Measurements from ENCODE around the gene MKLN1.
A peak's percentile ranks its signal among the peaks of the same experiment; 100 is the strongest.
"Not testable (repeated sequence)": the region's sequence is repeated elsewhere in the genome, so short reads cannot be mapped to it uniquely, and the experiment has no call there.

The MKLN1 gene

DNA sequence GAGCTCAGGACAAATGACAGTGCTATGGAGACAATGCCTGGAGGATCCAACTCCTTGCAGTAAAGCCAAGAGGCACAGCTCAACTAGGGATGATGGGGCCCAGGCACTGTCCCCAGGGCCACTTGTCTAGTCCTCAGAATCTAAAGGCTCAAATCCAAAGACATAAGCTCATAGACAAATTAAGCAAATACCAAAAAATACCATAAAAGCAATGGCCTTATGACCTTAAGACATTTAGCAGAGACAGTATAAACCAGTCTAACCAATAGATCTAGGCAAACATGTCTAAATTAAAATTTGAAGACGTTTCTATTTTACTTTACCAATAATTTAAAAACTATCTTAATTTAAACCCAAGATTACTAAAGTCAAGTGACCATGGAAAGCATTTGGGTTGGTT, 14.8 kb upstream of the MKLN1 start:
- no peak for DNase-seq (ENCODE audit: low spot score)

GRCh38 chr7:131320603-131321002, 7.1 kb upstream of the MKLN1 start:
- DNase-seq (ENCODE audit: low spot score) = no peak

- DNase-seq (ENCODE audit: low spot score) = no peak
Observed at GRCh38 chr7:131321656-131322055, 6.0 kb upstream of the MKLN1 start.

DNA sequence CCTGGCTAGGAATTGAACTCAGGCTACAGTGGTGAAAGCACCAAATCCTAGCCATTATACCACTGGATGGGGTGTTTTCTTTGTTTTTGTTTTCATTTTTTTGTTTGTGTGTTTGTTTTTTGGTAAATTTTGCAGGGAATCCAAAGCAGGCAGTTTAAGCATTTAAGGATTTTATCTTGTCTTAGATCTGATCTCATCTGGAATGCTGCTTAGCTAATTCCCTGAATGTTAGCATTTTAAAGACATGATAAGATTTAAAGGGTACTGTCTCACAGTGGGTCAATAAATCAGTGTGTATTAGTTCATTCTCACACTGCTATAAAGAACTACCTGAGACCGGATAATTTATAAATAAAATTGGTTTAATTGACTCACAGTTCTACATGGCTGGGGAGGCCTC, 5.6 kb upstream of the MKLN1 start:
- no peak for DNase-seq (ENCODE audit: low spot score)

DNA sequence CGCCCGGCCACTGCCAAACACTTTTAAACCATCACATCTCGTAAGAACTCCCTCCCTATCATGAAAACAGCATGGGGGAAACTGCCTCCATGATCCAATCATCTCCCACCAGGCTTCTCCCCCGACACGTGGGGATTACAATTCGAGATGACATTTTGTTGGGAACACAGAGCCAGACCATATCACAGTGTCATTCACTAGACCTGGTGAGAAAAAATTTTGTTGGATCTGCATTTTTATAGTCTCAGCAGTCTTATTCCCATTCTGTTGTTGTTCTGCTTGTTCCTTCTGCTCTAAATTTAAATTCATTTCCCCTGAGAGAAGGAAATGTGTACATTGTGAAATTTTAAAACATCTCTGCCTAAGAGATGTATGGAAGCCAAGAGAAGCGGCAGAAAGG, 4.8 kb upstream of the MKLN1 start:
- DNase-seq (ENCODE audit: low spot score) = no peak

GRCh38 chr7:131325179-131325840, 2.4 kb upstream of the MKLN1 start:
- DNase-seq (ENCODE audit: low spot score) = peak; percentile 42

DNA sequence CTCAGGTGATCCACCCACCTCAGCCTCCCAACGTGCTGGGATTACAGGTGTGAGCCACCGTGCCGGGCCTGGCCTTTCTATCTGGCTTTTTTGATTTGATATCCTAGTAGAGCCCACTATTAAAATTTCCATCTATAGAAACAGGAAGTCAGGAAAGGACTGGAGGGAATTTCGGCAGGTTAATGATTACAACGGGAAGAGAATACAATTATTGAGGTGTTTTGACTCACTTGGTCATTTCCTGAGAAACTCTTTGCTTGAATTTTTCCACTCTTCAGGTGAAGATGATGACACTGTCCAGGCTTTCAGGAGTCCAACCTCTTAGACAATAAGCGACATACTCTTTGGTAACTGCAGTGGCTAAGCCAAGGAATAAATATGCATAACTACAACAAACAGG, 1.1 kb upstream of the MKLN1 start:
- no peak for DNase-seq (ENCODE audit: low spot score)

GRCh38 chr7:131327049-131327625, 539 bp upstream of the MKLN1 start:
- peak; percentile 30 for DNase-seq (ENCODE audit: low spot score)

GRCh38 chr7:131328377-131329175, 900 bp downstream of the MKLN1 start:
- DNase-seq (ENCODE audit: low spot score) = no peak

GRCh38 chr7:131329176-131329570, 1.5 kb downstream of the MKLN1 start:
- DNase-seq (ENCODE audit: low spot score) = no peak

GRCh38 chr7:131330299-131330698, 2.6 kb downstream of the MKLN1 start:
- DNase-seq (ENCODE audit: low spot score) = no peak

- DNase-seq (ENCODE audit: low spot score) = no peak
Observed at GRCh38 chr7:131331806-131332205, 4.1 kb downstream of the MKLN1 start.

DNA sequence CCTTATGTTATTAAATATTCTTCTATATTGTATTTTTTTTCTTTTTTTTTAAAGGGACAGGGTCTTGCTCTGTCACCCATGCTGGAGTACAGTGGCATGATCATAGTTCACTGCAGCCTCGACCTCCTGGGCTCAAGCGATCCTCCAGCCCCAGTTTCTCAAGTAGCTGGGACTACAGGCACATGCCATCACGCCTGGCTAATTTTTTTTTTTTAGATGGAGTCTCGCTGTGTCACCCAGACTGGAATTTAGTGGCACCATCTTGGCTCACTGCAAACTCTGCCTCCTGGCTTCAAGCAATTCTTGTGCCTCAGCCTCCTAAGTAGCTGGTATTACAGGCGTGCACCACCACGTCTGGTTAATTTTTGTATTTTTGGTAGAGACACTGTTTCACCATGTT, 5.1 kb downstream of the MKLN1 start:
- DNase-seq (ENCODE audit: low spot score) = not testable (repeated sequence)

DNA sequence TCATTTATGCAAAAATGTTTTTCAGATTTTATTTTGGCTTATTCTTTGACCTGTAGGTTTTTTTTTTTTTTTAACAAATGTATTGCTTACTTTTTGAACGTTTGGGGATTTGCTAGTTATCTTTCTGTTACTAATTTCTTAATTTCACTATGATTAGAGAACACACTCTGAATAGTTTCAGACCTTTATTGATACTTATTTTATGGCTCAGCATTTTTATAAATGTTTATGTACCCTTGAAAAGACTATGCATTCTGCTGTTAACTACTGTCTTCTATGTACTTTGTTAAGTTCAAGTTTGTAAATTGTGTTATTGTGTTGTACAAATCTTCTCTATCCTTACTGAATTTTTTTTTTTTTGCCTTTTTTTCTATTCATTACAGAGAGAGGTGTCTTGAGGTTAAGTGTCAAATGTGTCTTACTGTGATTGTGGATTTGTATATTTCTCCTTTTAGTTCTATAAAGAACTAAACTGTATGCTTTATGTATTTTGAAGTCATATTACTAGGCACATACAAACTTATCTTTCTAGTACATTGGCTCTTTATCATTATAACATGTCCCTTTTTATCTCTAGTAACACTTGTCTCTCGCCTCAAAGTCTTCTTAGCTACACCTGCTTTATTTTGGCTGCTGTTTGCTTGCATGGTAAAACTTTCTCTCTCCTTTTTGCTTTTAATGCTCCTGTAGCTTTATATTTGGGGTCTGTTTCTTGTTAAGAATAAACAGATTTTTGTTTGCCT, 8.1 kb downstream of the MKLN1 start:
- no peak for DNase-seq (ENCODE audit: low spot score)

GRCh38 chr7:131336956-131337355, 9.3 kb downstream of the MKLN1 start:
- DNase-seq (ENCODE audit: low spot score) = no peak

DNA sequence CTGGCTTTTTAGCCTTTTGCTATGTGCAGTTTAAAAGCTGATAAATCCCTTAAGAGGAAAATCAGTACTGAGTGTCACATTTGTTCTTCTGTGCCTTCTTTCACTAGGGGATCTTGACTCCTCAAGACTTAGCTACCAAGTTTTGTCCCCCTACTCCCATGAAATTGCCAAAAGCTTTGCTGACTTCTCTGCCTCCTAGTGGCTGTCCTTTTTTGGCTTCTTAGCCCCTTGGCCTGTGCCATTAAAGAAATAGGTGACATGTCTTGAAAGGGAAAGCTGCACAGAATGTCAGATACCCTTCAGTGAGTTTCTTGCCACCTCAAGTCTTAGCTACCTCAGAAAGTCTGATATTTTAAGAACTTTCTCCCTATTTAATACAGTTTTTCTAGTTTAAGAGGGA, 10.5 kb downstream of the MKLN1 start:
- DNase-seq (ENCODE audit: low spot score) = no peak

- no peak for DNase-seq (ENCODE audit: low spot score)
Observed at GRCh38 chr7:131338691-131339390, 11.2 kb downstream of the MKLN1 start.

DNA sequence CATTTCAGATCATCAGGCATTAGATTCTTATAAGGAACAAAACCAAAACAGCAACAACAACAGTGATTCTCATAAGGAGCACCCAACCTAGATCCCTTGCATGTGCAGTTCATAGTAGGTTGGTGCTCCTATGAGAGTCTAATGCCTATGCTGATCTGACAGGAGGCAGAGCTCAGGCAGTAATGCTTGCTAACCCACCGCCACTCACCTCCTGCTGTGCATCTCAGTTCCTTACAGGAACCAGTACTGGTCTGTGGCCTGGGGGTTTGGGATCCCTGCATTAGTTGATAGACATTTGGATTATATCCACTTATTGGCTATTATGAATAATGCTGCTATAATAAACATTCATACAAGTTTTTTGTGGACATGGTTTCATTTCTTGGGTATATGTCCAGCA, 14.0 kb downstream of the MKLN1 start:
- no peak for DNase-seq (ENCODE audit: low spot score)

DNA sequence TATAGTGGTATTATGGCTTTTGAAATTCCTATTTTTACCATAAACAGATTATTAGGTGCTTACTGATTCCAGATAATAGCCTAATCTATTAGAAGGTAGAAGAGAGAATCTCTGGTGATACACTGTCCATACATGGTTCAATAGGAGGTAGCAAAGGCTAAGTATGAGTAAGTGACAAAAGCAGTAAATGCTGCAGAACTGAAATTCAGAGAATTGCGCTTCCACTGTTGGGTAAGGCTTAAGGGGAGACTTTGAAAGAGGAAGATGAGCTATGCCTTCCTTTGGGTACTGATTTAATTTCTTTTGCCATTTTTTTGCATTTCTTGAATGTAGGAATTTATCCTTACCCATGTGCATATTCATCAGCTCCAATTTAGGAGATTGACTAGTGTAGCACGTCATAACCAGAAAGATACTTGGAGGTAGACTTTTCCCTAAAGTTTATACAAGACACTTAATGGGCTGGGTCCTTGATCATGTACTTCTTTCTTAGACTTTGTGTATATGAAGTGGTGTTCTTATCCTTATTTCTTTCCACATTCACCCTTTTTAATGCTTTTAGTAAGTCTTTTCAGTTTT, 15.3 kb downstream of the MKLN1 start:
- no peak for DNase-seq (ENCODE audit: low spot score)

GRCh38 chr7:131346885-131347592, 19.4 kb downstream of the MKLN1 start:
- DNase-seq (ENCODE audit: low spot score) = no peak

DNA sequence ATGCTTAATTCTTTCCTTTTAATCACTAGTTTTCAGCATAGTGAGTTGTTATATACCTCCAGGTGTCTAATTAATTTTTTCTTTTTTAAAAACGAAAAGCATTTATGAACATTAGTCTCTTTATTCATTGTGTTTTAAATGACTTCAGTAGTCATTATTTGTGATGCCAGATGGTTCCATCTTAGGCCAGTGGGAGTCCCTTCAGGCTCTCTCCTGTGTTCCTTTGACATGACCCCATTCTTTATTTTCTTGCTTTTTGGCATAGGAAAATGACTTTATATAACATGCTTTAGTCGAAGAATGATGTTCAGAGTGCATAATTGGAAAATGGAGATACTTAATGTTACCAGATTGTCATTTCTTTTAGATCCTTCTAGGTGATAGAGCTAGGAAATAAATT, 24.4 kb downstream of the MKLN1 start:
- DNase-seq (ENCODE audit: low spot score) = no peak

Data from activated CD4-positive, alpha-beta T cell treated with anti-CD3 and anti-CD28 coated beads, Interleukin-2, Interleukin-4, amounts not matched to agents 100 ng/mL and 50 ng/mL, durations not matched to agents 16 hours and 8 hours (primary cell).